Smooth muscle cell of the umbilical artery (primary cell): ENCODE data around the gene TRMT5. TPM values are rescaled to one million over a fixed set of nuclear protein-coding genes. Genes with fewer than 3 reads are reported as not detected.

Experiments
- total RNA-seq: library from RNA; depleted of rRNA; stranded (reverse); fragments of >200 nt; gene quantifications from 2 replicates; pipeline ENCODE4 v1.2.3, GENCODE V29; 2014

The TRMT5 gene, protein sequence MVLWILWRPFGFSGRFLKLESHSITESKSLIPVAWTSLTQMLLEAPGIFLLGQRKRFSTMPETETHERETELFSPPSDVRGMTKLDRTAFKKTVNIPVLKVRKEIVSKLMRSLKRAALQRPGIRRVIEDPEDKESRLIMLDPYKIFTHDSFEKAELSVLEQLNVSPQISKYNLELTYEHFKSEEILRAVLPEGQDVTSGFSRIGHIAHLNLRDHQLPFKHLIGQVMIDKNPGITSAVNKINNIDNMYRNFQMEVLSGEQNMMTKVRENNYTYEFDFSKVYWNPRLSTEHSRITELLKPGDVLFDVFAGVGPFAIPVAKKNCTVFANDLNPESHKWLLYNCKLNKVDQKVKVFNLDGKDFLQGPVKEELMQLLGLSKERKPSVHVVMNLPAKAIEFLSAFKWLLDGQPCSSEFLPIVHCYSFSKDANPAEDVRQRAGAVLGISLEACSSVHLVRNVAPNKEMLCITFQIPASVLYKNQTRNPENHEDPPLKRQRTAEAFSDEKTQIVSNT
- total RNA-seq: 11.3 and 14.2 TPM in 2 replicates

DNA sequence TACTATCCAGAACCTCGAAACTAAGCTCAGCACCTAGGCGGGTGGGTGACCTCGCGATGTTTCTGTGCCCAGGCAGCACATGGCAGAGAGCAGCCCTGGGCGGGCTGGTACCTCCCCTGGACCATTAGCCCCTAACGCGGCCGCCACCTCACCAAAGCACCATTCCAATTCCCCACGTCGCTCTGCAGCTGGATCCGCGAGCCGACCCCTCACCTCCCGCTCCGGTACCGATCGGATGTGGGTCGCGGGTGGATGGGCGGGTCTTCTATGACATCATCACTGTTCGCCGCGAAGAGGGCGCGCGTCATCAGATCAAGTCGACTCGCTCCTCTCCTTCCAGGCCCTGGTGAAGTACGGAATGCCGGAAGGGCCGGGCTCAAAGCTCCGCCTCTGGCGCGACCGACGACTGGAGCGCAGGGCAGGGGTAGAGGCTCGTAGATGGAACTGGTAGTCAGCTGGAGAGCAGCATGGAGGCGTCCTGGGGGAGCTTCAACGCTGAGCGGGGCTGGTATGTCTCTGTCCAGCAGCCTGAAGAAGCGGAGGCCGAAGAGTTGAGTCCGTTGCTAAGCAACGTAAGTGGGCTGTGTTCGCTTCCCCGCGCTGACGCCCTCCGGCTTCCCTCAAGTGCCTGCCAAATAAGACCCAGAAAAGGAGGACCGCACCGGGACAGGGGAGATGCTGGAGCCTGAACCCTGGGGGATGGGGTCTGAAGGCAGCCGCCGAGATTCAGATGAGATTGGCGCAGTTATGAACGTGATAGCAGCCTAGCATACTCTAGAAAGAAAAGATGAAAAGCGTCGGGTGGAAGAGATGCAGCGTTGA, at the start of gene TRMT5, which contains the start of gene SLC38A6:
TRMT5 (minus strand) TSS at position 269 of the 822 bp plus-strand sequence; CDS start at position 163, 106 bp downstream.
SLC38A6 (plus strand) TSS at position 435 of the 822 bp plus-strand sequence; CDS start at position 468, 33 bp downstream.

Other genes with a start within 250 kb of the TRMT5 start
- gene MNAT1, start 246.3 kb downstream of the TRMT5 start, total RNA-seq: 37.1 and 57.3 TPM in 2 replicates
- 33.6 and 60.6 TPM in 2 replicates for gene SLC38A6, start 166 bp upstream of the TRMT5 start, total RNA-seq